HG03064 (cell line): ENCODE results near the gene SNX9.
"Not testable (repeated sequence)": the region's sequence is repeated elsewhere in the genome, so short reads cannot be mapped to it uniquely, and the experiment has no call there.

Source experiments
- ATAC-seq: cut with Tn5 transposase; IDR thresholded peaks from one replicate; pipeline ENCODE4 v1.9.1; 2021; ENCODE audit warnings: low read depth; ENCODE audit not compliant: unreplicated experiment

The SNX9 gene

DNA sequence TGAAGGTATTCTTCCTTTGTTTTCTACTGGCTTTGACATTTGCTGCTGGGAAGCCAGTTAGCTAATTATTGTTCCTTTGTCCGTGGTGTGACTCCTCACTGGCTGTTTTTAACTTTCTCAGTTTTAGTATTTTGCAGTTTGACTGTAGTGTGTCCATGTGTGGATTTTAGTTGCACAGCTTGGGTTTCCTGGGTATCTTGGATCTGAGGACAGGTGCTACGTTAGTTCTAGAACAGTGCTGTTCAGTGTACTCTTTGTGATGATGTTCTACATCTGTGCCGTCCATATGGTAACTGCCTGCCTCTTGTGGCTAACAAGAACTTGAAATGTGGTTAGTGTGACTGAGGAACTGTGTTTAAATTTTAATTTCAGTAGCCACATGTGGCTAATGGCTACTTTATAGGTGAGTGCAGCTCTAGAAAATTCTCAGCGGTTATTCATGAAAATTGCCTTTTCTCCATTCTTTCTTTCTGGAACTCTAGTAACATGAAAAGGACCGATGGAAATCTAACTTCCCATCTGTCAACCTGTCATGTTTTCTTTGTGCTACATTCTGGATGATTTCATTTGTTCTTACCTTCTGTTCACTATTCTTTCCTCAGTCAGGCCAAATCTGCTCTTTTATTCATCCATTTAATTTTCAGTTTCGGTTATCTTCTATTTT is 7.4 kb downstream of the SNX9 start:
- peak; percentile 80 for ATAC-seq

DNA sequence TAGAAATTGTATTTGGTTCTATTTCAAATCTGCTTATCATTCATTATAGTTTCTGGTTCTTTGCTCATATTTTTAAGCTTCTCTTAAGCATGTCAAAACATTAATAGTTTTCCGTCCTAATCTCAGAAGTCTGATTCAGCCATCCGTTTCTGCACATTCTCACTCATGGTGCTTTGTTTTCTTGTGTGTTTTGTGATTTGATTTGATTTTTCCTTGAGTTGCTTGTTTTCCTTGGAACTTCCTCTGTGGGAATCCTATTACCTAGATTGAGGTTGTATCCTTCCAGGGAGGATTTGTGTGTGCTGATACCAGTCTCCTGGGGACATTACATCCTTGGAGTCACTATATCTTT is 7.9 kb downstream of the SNX9 start:
- no peak for ATAC-seq

DNA sequence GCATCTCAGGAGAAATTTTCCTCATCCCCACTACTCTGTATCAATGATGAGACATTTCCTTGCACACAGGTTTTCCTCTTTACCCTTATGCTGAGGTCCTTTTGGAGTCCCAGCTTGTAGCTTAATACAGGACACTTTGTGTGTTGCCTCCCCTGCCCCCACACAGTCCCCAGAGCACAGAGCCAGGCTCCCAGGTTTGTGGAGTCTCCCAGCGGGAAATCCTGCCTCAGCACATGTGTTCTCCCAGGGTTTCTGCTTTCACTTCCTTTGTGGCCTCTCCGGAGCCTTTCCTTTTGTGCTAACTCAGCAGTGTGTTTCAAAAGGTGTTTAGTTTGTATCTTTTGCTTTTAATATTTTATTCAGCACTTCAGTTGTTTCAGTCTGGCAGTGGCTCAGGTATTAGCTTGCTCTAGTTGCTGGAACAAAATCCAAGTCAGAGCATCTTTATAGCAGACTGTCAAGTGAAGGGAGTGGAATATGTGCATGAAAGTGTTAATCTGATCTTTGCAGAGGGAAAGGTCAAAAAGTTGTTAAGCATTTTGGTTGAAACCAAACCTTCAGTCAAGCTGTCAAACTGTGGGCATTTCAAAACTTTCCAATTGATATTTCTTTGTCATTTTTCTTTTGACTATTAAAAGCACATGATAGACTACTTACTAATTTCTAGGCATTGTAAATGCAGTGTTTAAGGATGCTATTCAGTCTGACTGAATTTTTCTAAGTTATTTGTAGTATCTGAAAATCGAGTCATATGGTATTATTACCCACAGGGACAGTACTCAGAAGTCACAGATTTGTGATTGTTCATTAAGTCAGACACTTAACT is 8.6 kb downstream of the SNX9 start:
- ATAC-seq = no peak

DNA sequence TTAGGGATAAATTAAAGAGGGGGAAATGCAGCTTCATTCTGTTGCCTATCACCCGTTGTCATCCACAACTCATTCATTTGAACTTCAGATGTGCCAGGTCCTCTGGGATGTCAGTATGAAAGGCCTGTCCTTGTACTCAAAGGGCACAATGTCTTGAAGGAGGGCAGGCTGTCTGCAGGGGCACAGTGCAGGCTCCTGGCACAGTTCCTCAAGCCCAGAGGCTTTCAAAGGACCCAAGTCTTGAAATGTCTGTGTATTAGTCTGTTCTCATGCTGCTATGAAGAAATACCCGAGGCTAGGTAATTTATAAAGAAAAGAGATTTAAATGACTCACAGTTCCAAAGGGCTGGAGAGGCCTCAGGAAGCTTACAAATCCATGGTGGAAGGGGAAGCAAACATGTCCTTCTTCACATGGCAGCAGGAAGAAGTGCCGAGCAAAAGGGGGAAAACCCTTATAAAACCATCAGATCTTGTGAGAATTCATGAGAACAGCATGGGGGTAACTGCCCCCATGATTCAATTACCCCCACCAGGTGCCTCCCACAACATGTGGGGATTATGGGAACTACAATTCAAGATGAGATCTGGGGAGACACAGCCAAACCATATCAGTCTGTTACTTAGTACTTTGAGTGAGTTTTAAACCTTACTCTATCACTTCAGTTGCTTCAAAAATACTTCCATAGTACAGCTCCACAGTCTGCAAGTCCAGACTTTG is 9.4 kb downstream of the SNX9 start:
- ATAC-seq = no peak

- no peak for ATAC-seq
Measured at GRCh38 chr6:157834549-157834948, 11.5 kb downstream of the SNX9 start.

- ATAC-seq = no peak
Measured at GRCh38 chr6:157838718-157839430, 15.8 kb downstream of the SNX9 start.

- ATAC-seq = no peak
Measured at GRCh38 chr6:157839606-157840005, 16.6 kb downstream of the SNX9 start.

- ATAC-seq = no peak
Measured at GRCh38 chr6:157840261-157840660, 17.2 kb downstream of the SNX9 start.

DNA sequence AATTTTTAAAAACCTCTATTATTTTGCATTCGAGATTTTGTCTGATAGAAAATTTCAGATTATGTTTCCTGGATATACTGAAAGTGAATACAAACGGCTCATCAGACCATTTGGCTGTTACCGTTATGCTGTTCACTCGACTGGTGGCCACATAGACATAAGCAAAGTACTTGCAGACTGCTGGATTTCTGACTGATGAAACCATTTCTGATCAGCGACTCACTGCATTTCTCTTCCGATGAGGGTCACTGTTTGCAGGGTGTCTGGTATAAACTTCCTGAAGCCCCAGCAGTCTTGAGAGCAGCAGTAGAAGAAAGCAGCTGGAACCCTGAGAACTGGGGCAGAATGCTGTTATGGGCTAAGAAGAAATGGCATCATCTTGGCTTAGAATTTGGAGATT is 17.7 kb downstream of the SNX9 start:
- no peak for ATAC-seq

DNA sequence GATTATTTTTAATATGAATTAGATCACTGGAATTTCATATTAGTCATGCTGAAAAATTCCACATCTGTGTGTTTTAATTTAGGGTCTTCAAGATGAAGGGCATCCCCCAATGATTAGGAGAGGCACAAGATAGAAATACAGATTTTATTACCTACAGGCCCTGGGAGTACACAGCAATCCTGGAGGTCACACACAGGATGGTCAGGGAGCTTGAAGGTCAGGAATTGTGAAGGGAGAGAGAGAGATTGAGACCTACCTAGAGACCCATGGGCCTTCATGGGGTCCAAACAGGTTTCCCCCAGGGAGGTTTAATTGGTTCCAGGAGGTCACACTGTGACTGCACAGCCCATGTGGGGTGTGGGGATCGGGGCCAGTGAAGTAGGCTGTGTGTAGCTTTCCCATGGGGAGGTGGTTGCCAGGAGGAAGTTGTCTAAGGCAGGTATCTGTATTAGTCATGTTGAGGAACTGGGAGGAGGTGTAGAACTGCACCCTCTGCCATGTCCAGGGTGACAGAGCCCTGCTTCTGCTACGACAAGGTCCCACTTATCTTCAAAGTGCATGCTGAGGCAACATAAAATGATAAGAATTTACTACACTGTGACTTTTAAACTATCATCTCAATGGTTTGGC is 18.3 kb downstream of the SNX9 start:
- ATAC-seq = peak; percentile 83

DNA sequence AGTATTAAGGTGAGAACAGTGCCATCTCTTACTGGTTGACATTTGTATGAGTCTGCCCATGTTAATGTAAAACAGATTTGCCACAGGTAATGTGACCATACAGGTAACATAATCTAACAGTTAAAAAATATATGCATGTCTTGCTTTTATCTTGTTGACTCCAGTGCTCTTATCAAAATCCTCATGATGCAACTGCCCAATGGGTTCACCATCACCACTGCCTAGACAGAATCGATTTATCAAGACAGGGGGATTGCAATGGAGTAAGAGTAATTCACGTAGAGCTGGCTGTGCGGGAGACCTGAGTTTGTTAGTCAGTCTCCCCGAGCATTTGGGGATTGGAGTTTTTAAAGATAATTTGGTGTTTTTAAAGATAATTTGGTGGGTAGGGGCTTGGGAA is 19.2 kb downstream of the SNX9 start:
- ATAC-seq = no peak

DNA sequence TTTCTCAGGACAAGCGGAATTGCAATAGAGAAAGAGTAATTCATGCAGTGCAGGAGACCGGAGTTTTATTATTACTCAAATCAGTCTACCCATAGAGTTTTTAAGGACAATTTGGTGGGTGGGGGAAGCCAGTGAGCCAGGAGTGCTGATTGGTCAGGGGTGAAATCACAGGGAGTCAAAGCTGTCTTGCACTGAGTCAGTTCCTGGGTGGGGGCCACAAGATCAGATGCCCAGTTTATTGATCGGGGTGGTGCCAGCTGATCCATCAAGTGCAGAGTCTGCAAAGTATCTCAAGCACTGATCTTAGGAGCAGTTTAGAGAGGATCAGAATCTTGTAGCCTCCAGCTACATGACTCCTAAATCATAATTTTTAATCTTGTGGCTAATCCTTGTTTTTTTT is 21.1 kb downstream of the SNX9 start:
- not testable (repeated sequence) for ATAC-seq

- ATAC-seq = no peak
Measured at GRCh38 chr6:157845493-157846259, 22.6 kb downstream of the SNX9 start.

DNA sequence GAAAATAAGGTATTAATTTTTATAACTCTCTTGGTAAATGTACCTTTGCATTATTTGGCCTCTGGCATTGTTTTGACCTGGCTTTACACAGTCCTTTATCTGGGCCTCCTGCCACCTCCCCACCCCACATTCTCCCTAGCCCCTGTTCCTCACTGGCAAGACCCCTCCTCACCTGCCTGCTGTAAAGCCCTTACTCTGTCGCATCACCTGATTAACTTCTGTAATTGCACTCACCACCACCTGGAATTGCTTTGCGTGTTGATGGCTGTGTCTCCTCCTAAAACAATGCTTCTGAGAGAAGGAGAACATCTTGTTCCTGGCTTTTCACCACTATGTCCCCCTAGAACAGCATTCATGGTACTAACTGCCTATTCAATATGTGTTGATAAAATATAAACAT is 24.8 kb downstream of the SNX9 start:
- ATAC-seq = no peak

DNA sequence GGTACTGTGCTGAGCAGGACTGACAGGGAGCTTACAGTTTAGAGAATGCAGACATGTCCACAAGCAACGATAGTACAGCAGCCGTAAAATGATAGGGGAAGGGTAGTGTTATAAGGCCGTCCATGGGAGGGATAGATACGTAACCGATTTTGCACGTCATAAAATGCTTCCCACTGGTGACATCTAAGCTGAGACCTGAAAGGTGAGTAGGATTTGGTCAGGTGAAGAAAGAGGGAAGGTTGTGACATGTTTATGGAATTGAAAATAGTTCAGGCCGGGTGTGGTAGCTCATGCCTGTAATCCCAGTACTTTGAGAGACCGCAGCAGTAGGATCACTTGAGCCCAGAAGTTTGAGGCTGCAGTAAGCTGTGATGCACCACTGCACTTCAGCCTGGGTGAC is 25.6 kb downstream of the SNX9 start:
- no peak for ATAC-seq

- ATAC-seq = no peak
Measured at GRCh38 chr6:157849288-157850017, 26.4 kb downstream of the SNX9 start.

- no peak for ATAC-seq
Measured at GRCh38 chr6:157850030-157850429, 27.0 kb downstream of the SNX9 start.

DNA sequence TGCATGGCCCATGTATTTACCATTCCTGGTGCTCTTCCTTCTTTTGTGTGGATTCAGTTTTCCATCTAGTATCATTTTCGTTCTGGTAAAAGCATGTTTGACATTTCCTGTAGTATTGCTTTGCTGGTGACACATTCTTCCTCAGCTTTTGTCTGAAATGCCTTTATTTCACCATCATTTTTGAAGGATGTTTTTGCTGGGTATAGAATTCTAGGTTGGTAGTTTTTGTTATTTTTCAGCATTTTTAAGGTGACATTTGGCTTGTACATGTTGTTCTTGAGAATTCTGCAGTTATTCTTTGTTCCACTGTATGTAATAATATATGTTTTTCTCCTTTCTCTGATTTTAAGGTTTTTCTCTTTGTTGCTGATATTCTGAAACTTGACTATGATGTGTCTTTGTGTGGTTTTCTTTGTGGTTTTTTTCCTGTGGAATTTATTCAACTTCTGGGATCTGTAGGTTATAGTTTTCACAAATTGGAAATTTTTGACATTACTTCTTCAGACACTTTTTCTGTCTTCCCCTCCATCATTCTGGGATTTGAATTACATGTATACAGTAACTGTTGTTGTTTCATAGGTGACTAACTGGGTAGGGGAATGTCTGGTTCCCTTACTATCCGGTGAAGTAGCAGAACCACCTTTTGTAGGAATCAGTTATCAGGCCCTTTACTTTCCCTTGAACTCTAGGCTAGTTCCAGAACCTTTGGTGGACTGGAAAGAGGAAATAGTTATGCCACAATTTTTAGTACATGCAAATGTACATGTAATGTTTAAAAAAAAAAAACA is 30.2 kb downstream of the SNX9 start:
- no peak for ATAC-seq
